H1 (cell line): ENCODE results near the gene CIBAR2. TPM values are rescaled to one million over a fixed set of nuclear protein-coding genes. Genes with fewer than 3 reads are reported as not detected.

Source experiments
- CTCF ChIA-PET: fragments of 300-600 bp; sonication (Branson Sonifier 250); formaldehyde crosslinking; loops from one replicate; lab custom pipeline; 2021; ENCODE audit not compliant: partially characterized antibody; lab: Charles Lee
- POLR2A ChIA-PET: fragments of 300-600 bp; sonication (Branson Sonifier 250); formaldehyde crosslinking; loops from one replicate; lab custom pipeline; 2021; ENCODE audit warnings: inconsistent platforms; ENCODE audit not compliant: partially characterized antibody; lab: Charles Lee
- DNase-seq, 2 experiments: peaks; one replicate each; pipeline versions ENCODE4 v3.0.0 to v3.0.0-alpha.2; 2010 to 2022; ENCODE audit warnings: low spot score in 2 of 2, low read depth in 1 of 2, mixed read lengths in 1 of 2
- FAIRE-seq: peaks from 2 replicates; lab custom pipeline; 2011; peaks lifted over from hg19 to GRCh38; lab: Jason Lieb, UNC
- H2AFZ ChIP-seq: 2 replicates; pipeline ENCODE4 v1.8.1; 2012; ENCODE audit warnings: low read length, inconsistent platforms
- H2AK5ac ChIP-seq: 2 replicates; pipeline ENCODE4 v1.6.1; 2013; ENCODE audit warnings: low read depth, low read length
- H2BK120ac ChIP-seq: replicated peaks from 2 replicates; pipeline ENCODE3; 2013; ENCODE audit warnings: low read depth, low read length, inconsistent platforms
- H2BK12ac ChIP-seq: 2 replicates; pipeline ENCODE4 v1.6.1; 2013; ENCODE audit warnings: low read depth, low read length
- H2BK15ac ChIP-seq: 2 replicates; pipeline ENCODE4 v1.6.1; 2013; ENCODE audit warnings: low read length
- H2BK20ac ChIP-seq: 2 replicates; pipeline ENCODE4 v1.6.1; 2013; ENCODE audit warnings: low read length
- H2BK5ac ChIP-seq: 2 replicates; pipeline ENCODE4 v1.6.1; 2013; ENCODE audit warnings: low read depth, low read length
- H3K14ac ChIP-seq: 2 replicates; pipeline ENCODE4 v1.6.1; 2013; ENCODE audit warnings: inconsistent platforms; ENCODE audit not compliant: insufficient read length
- H3K18ac ChIP-seq: 2 replicates; pipeline ENCODE4 v1.6.1; 2013; ENCODE audit warnings: low read length; ENCODE audit errors: extremely low read depth
- H3K23ac ChIP-seq: 2 replicates; pipeline ENCODE4 v1.6.1; 2013; ENCODE audit warnings: inconsistent platforms; ENCODE audit not compliant: insufficient read length
- H3K23me2 ChIP-seq: 2 replicates; pipeline ENCODE4 v1.6.1; 2013; ENCODE audit warnings: low read depth, low read length
- H3K27ac ChIP-seq: 2 replicates; pipeline ENCODE4 v1.6.1; 2011; ENCODE audit warnings: low read depth, low read length, inconsistent platforms
- H3K27me3 ChIP-seq, 4 experiments: replicated peaks in 1 of 4; 1 replicate in 1 of 4; 2 replicates in 3 of 4; pipeline versions ENCODE4 v1.6.1 to v1.8.1; 2011 to 2013; ENCODE audit warnings: low read length in 3 of 4, mild to moderate bottlenecking in 3 of 4, inconsistent platforms in 2 of 4, mixed read lengths in 2 of 4, moderate library complexity in 1 of 4; ENCODE audit not compliant: control insufficient read depth in 3 of 4, insufficient read depth in 3 of 4; ENCODE audit errors: extremely low read depth in 1 of 4
- H3K36me3 ChIP-seq, 4 experiments: 2 replicates each; pipeline versions ENCODE4 v1.6.1 to v1.8.1; 2011 to 2013; ENCODE audit warnings: mild to moderate bottlenecking in 4 of 4, low read length in 3 of 4, moderate library complexity in 2 of 4, control low read depth in 1 of 4, inconsistent platforms in 1 of 4; ENCODE audit not compliant: insufficient read depth in 4 of 4, control insufficient read depth in 2 of 4
- H3K4ac ChIP-seq: replicated peaks from 2 replicates; pipeline ENCODE3; 2013; ENCODE audit warnings: low read length, low read depth, mixed read lengths, inconsistent platforms; ENCODE audit not compliant: insufficient read length
- H3K4me1 ChIP-seq, 4 experiments: replicated peaks in 1 of 4; 1 replicate in 1 of 4; 2 replicates in 3 of 4; pipeline versions ENCODE4 v1.6.1 to v1.8.1; 2011 to 2013; ENCODE audit warnings: low read length in 3 of 4, inconsistent platforms in 2 of 4, mixed read lengths in 1 of 4; ENCODE audit not compliant: insufficient read depth in 4 of 4, control insufficient read depth in 3 of 4
- H3K4me2 ChIP-seq, 2 experiments: 2 replicates each; pipeline versions ENCODE4 v1.6.1 to v1.8.1; 2011 to 2013; ENCODE audit warnings: low read depth in 2 of 2, low read length in 2 of 2, control low read depth in 1 of 2, inconsistent platforms in 1 of 2, mild to moderate bottlenecking in 1 of 2; ENCODE audit not compliant: insufficient read depth in 1 of 2
- H3K4me3 ChIP-seq, 4 experiments: fragments of 200-600, 300-600 bp in 1 of 4; sonication (generic), shearing (Covaris generic), sonication (Bioruptor Twin) in 1 of 4; 2 replicates each; pipeline versions ENCODE4 v1.5.1 to v1.8.1; 2011 to 2016; ENCODE audit warnings: low read length in 4 of 4, low read depth in 3 of 4, control low read depth in 2 of 4, inconsistent platforms in 2 of 4, mild to moderate bottlenecking in 2 of 4, mixed read lengths in 1 of 4, moderate library complexity in 1 of 4; ENCODE audit not compliant: insufficient read depth in 2 of 4; ENCODE audit errors: extremely low read depth in 1 of 4
- H3K56ac ChIP-seq: replicated peaks from 2 replicates; pipeline ENCODE3; 2013; ENCODE audit warnings: low read depth, mild to moderate bottlenecking, mixed read lengths, low read length, inconsistent platforms; ENCODE audit not compliant: insufficient read length
- H3K79me1 ChIP-seq: 2 replicates; pipeline ENCODE4 v1.6.1; 2013; ENCODE audit warnings: low read depth, low read length, control low read depth
- H3K79me2 ChIP-seq, 2 experiments: 2 replicates each; pipeline versions ENCODE4 v1.6.1 to v1.8.1; 2012 to 2013; ENCODE audit warnings: low read length in 2 of 2, mild to moderate bottlenecking in 2 of 2, inconsistent platforms in 1 of 2; ENCODE audit not compliant: insufficient read depth in 2 of 2, control insufficient read depth in 1 of 2
- H3K9ac ChIP-seq, 4 experiments: replicated peaks in 1 of 4; 1 replicate in 1 of 4; 2 replicates in 3 of 4; pipeline versions ENCODE4 v1.6.1 to v1.8.1; 2011 to 2013; ENCODE audit warnings: low read depth in 3 of 4, low read length in 3 of 4, control low read depth in 2 of 4, mild to moderate bottlenecking in 2 of 4, moderate library complexity in 2 of 4, inconsistent platforms in 1 of 4; ENCODE audit errors: extremely low read depth in 1 of 4
- H3K9me3 ChIP-seq, 2 experiments: 2 replicates each; pipeline versions ENCODE4 v1.6.1 to v1.8.1; 2012 to 2013; ENCODE audit warnings: mild to moderate bottlenecking in 2 of 2, moderate library complexity in 2 of 2, control low read depth in 1 of 2, inconsistent platforms in 1 of 2, low read depth in 1 of 2, low read length in 1 of 2, mixed read lengths in 1 of 2; ENCODE audit not compliant: insufficient read depth in 2 of 2
- H4K20me1 ChIP-seq, 2 experiments: replicated peaks in 1 of 2; 2 replicates each; pipeline versions ENCODE3 to v1.8.1; 2011 to 2013; ENCODE audit warnings: inconsistent platforms in 2 of 2, low read length in 2 of 2, mild to moderate bottlenecking in 1 of 2; ENCODE audit not compliant: insufficient read depth in 2 of 2, control insufficient read depth in 1 of 2
- H4K5ac ChIP-seq: 2 replicates; pipeline ENCODE4 v1.6.1; 2013; ENCODE audit warnings: low read length, low read depth, mixed read lengths, inconsistent platforms; ENCODE audit not compliant: insufficient read length
- H4K8ac ChIP-seq: 2 replicates; pipeline ENCODE4 v1.8.0; 2013; ENCODE audit warnings: mild to moderate bottlenecking, moderate library complexity, low read length, inconsistent platforms; ENCODE audit not compliant: insufficient read depth; ENCODE audit errors: extremely low read depth
- H4K91ac ChIP-seq: replicated peaks from 2 replicates; pipeline ENCODE3; 2013; ENCODE audit warnings: low read length, mixed read lengths, inconsistent platforms; ENCODE audit not compliant: insufficient read length
- EZH2 ChIP-seq: fragments of 200-600 bp; sonication (generic); IDR thresholded peaks from 2 replicates; pipeline ENCODE4 v1.7.1; 2012; ENCODE audit warnings: low read depth, mild to moderate bottlenecking, moderate library complexity, low read length, inconsistent platforms; ENCODE audit not compliant: severe bottlenecking
- KDM1A ChIP-seq: fragments of 200-600, 300-600 bp; sonication (generic); IDR thresholded peaks from 2 replicates; pipeline ENCODE4 v1.7.1; 2016; ENCODE audit warnings: mild to moderate bottlenecking, low read length, borderline replicate concordance
- MAFK ChIP-seq: IDR thresholded peaks from 2 replicates; pipeline ENCODE4 v1.6.1; 2012; ENCODE audit warnings: low read depth, mild to moderate bottlenecking, improper control_type of control experiment, low read length
- POU5F1 ChIP-seq: IDR thresholded peaks from 2 replicates; pipeline ENCODE4 v1.6.1; 2011; ENCODE audit warnings: low read depth, mild to moderate bottlenecking, low read length, moderate library complexity
- RAD21 ChIP-seq, 2 experiments: IDR thresholded peaks in 1 of 2; conservative IDR thresholded peaks in 1 of 2; 2 replicates each; pipeline ENCODE4 v1.6.1; 2011; ENCODE audit warnings: low read depth in 2 of 2, low read length in 2 of 2, improper control_type of control experiment in 1 of 2, inconsistent platforms in 1 of 2, mild to moderate bottlenecking in 1 of 2, moderate library complexity in 1 of 2
- RFX5 ChIP-seq: IDR thresholded peaks from 2 replicates; pipeline ENCODE4 v1.6.1; 2011; ENCODE audit warnings: low read depth, low read length, improper control_type of control experiment, borderline replicate concordance
- SIN3A ChIP-seq, 2 experiments: IDR thresholded peaks in 1 of 2; conservative IDR thresholded peaks in 1 of 2; 2 replicates each; pipeline ENCODE4 v1.6.1; 2011 to 2012; ENCODE audit warnings: low read length in 2 of 2, improper control_type of control experiment in 1 of 2, low read depth in 1 of 2, mild to moderate bottlenecking in 1 of 2
- SRF ChIP-seq: IDR thresholded peaks from 2 replicates; pipeline ENCODE4 v1.6.1; 2011; ENCODE audit warnings: mild to moderate bottlenecking, low read depth, low read length, moderate library complexity
- TEAD4 ChIP-seq: IDR thresholded peaks from 2 replicates; pipeline ENCODE4 v1.6.1; 2012; ENCODE audit warnings: low read depth, low read length, inconsistent platforms, mixed read lengths
- WGBS, 2 experiments: shearing (Covaris generic) in 1 of 2; methylation state at CpG; one replicate each; pipeline versions ENCODE4 v1.1.6 to v1.1.7; 2013 to 2015; ENCODE audit warnings: low lambda C conversion rate in 2 of 2, mixed read lengths in 2 of 2, inconsistent platforms in 1 of 2, low coverage in 1 of 2, missing lambda C conversion rate in 1 of 2; ENCODE audit not compliant: insufficient replicate concordance in 2 of 2, insufficient coverage in 1 of 2, insufficient read length in 1 of 2; ENCODE audit errors: extremely low coverage in 1 of 2, missing lambda C conversion rate in 1 of 2; 5-methylcytosine and 5-hydroxymethylcytosine counted together
- polyA plus RNA-seq, 7 experiments: library from polyadenylated mRNA; depleted of rRNA in 3 of 7; stranded (reverse) in 5 of 7; unstranded in 2 of 7; fragments of >200 nt in 5 of 7; fragments of 200-250 nt in 2 of 7; gene quantifications; 1 replicate in 5 of 7; 2 replicates in 1 of 7; 4 replicates in 1 of 7; pipeline versions ENCODE4 v1.2.1 to v1.2.3, GENCODE V29; 2011 to 2013; ENCODE audit warnings: missing spikeins in 2 of 7, mixed read lengths in 2 of 7
- total RNA-seq: library from RNA; stranded (reverse); fragmentation: NEBNext Ultra II Directional; extraction: Animal tissue kit (Norgen Biotek cat#: 25700); gene quantifications from 2 replicates; pipeline ENCODE4 v1.2.1, GENCODE V29; 2021

Gene CIBAR2
- total and polyA plus RNA-seq, 2 of the 8 experiments (the other 6 are each of a cell fraction or from before 2014, with no cell fraction given) = 0.18 TPM; not detected in 1

- Histone ChIP-seq H3K4me3 (no peak overlapping the region), H3K18ac (no peak overlapping the region), H3K27me3 (peaks cover 0 to 39% (median 27%) of the 10 kb centered on the region in 4 experiments; a peak in 6 of 7 replicates), H2AK5ac (no peak overlapping the region), H4K91ac (no peak overlapping the region), H3K9ac (no peak overlapping the region), H3K23me2 (no peaks in the 10 kb centered on the region), H4K5ac (no peak overlapping the region), H2BK120ac (no peak overlapping the region), H3K4me2 (no peak overlapping the region), H3K23ac (no peak overlapping the region), H3K79me1 (no peaks in the 10 kb centered on the region), H3K27ac (no peak overlapping the region), H3K9me3 (no peaks in the 10 kb centered on the region), H3K14ac (no peak overlapping the region), H3K4me1 (peaks cover 5 to 27% (median 14%) of the 10 kb centered on the region in 4 experiments), H4K20me1 (no peaks in the 10 kb centered on the region), H2BK15ac (no peak overlapping the region), H2BK20ac (no peak overlapping the region), H2BK5ac (no peak overlapping the region), H3K36me3 (peaks cover 0 to 3% (median 0%) of the 10 kb centered on the region in 4 experiments; a peak in 1 of 8 replicates), H3K56ac (no peak overlapping the region), H2AFZ (no peak overlapping the region), H4K8ac (no peak overlapping the region), H3K4ac (no peak overlapping the region), H3K79me2 (no peaks in the 10 kb centered on the region), H2BK12ac (no peak overlapping the region)
- no peak for TF ChIP-seq TEAD4
- no peak for TF ChIP-seq POU5F1
- TF ChIP-seq RFX5 = no peak
- TF ChIP-seq RAD21 (IDR thresholded peaks at IDR 0.05 in 1 of 2, conservative IDR thresholded peaks at IDR 0.05 in 1 of 2; ENCODE audit: low read depth in 2 of 2, low read length in 2 of 2) = no peak
- TF ChIP-seq MAFK = no peak
- TF ChIP-seq SRF = no peak
- TF ChIP-seq SIN3A (conservative IDR thresholded peaks at IDR 0.05 in 1 of 2, IDR thresholded peaks at IDR 0.05 in 1 of 2; ENCODE audit: low read depth in 1 of 2, low read length in 2 of 2) = no peak
- TF ChIP-seq EZH2 = no peak
- TF ChIP-seq KDM1A = no peak
- ChIA-PET CTCF (interaction anchor here (0.6 to 2.1 kb wide), 6 partner anchors 8 to 468 kb away, joined by 3 to 14 read pairs (median 3); no protein-coding TSS in a partner anchor), POLR2A (interaction anchor here (1.6 kb wide), 1 partner anchor 10 kb away, joined by 5 read pairs; no protein-coding TSS in a partner anchor)
- WGBS, 2 experiments = 67% methylated on average over 10 of the region's 10 CpGs; no CpG with 5 or more reads in 1 of the 2 experiments
- no peak for DNase-seq
- no peak for FAIRE-seq
Measured at GRCh38 chr16:85077039-85077438, 35.2 kb downstream of the CIBAR2 start.
